ENCODE data around the gene COX19.

- TF ChIP-seq, protein P1, sequence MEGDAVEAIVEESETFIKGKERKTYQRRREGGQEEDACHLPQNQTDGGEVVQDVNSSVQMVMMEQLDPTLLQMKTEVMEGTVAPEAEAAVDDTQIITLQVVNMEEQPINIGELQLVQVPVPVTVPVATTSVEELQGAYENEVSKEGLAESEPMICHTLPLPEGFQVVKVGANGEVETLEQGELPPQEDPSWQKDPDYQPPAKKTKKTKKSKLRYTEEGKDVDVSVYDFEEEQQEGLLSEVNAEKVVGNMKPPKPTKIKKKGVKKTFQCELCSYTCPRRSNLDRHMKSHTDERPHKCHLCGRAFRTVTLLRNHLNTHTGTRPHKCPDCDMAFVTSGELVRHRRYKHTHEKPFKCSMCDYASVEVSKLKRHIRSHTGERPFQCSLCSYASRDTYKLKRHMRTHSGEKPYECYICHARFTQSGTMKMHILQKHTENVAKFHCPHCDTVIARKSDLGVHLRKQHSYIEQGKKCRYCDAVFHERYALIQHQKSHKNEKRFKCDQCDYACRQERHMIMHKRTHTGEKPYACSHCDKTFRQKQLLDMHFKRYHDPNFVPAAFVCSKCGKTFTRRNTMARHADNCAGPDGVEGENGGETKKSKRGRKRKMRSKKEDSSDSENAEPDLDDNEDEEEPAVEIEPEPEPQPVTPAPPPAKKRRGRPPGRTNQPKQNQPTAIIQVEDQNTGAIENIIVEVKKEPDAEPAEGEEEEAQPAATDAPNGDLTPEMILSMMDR (IDR thresholded peaks at IDR 0.05) = no peak
- no peak for TF ChIP-seq TCF7L2 (IDR thresholded peaks at IDR 0.05; ENCODE audit: low read depth, low read length)
Measured at GRCh38 chr7:990352-990932, 15.1 kb upstream of the COX19 start.

All from Panc1 (cell line).